Measurements from ENCODE around the gene MAN2A1.
"Not testable (repeated sequence)": the region's sequence is repeated elsewhere in the genome, so short reads cannot be mapped to it uniquely, and the experiment has no call there.

MAN2A1 gene

GRCh38 chr5:109812698-109813097, 123.0 kb downstream of the MAN2A1 start:
- no peak for DNase-seq (ENCODE audit: low read depth in 1 of 2, low spot score in 1 of 2)

GRCh38 chr5:109816732-109817131, 127.0 kb downstream of the MAN2A1 start:
- no peak for DNase-seq (ENCODE audit: low read depth in 1 of 2, low spot score in 1 of 2)

- DNase-seq (ENCODE audit: low read depth in 1 of 2, low spot score in 1 of 2): no peak
Observed at GRCh38 chr5:109819878-109820277, 130.2 kb downstream of the MAN2A1 start.

GRCh38 chr5:109823597-109823996, 133.9 kb downstream of the MAN2A1 start:
- no peak for DNase-seq (ENCODE audit: low read depth in 1 of 2, low spot score in 1 of 2)

- DNase-seq (ENCODE audit: low read depth in 1 of 2, low spot score in 1 of 2): no peak
Observed at GRCh38 chr5:109825450-109825849, 135.7 kb downstream of the MAN2A1 start.

- no peak for DNase-seq (ENCODE audit: low read depth in 1 of 2, low spot score in 1 of 2)
Observed at GRCh38 chr5:109826426-109826825, 136.7 kb downstream of the MAN2A1 start.

GRCh38 chr5:109829331-109829730, 139.6 kb downstream of the MAN2A1 start:
- DNase-seq (ENCODE audit: low read depth in 1 of 2, low spot score in 1 of 2): no peak

- no peak for DNase-seq (ENCODE audit: low read depth in 1 of 2, low spot score in 1 of 2)
Observed at GRCh38 chr5:109830955-109831502, 141.3 kb downstream of the MAN2A1 start.

- DNase-seq (ENCODE audit: low read depth in 1 of 2, low spot score in 1 of 2): not testable (repeated sequence)
Observed at GRCh38 chr5:109832207-109833188, 142.8 kb downstream of the MAN2A1 start.

- no peak for DNase-seq (ENCODE audit: low read depth in 1 of 2, low spot score in 1 of 2)
Observed at GRCh38 chr5:109833946-109834345, 144.2 kb downstream of the MAN2A1 start.

GRCh38 chr5:109836280-109836679, 146.6 kb downstream of the MAN2A1 start:
- no peak for DNase-seq (ENCODE audit: low read depth in 1 of 2, low spot score in 1 of 2)

- DNase-seq (ENCODE audit: low read depth in 1 of 2, low spot score in 1 of 2): no peak
Observed at GRCh38 chr5:109837231-109837861, 147.6 kb downstream of the MAN2A1 start.

- no peak for DNase-seq (ENCODE audit: low read depth in 1 of 2, low spot score in 1 of 2)
Observed at GRCh38 chr5:109838157-109838556, 148.4 kb downstream of the MAN2A1 start.

GRCh38 chr5:109844148-109844547, 154.4 kb downstream of the MAN2A1 start:
- no peak for DNase-seq (ENCODE audit: low read depth in 1 of 2, low spot score in 1 of 2)

- DNase-seq (ENCODE audit: low read depth in 1 of 2, low spot score in 1 of 2): no peak
Observed at GRCh38 chr5:109844695-109845094, 155.0 kb downstream of the MAN2A1 start.

- no peak for DNase-seq (ENCODE audit: low read depth in 1 of 2, low spot score in 1 of 2)
Observed at GRCh38 chr5:109848130-109848529, 158.4 kb downstream of the MAN2A1 start.

- no peak for DNase-seq (ENCODE audit: low read depth in 1 of 2, low spot score in 1 of 2)
Observed at GRCh38 chr5:109849478-109850088, 159.9 kb downstream of the MAN2A1 start.

GRCh38 chr5:109852371-109853155, 162.8 kb downstream of the MAN2A1 start:
- DNase-seq (ENCODE audit: low read depth in 1 of 2, low spot score in 1 of 2): no peak

GRCh38 chr5:109853377-109853776, 163.7 kb downstream of the MAN2A1 start:
- DNase-seq (ENCODE audit: low read depth in 1 of 2, low spot score in 1 of 2): no peak

- no peak for DNase-seq (ENCODE audit: low read depth in 1 of 2, low spot score in 1 of 2)
Observed at GRCh38 chr5:109855056-109855455, 165.3 kb downstream of the MAN2A1 start.

All from activated CD4-positive, alpha-beta T cell treated with anti-CD3 and anti-CD28 coated beads, Interleukin-2, amount 50 U/mL, for 24 hours (primary cell).